Activated T-cell treated with anti-CD3 and anti-CD28 coated beads for 1 hour (primary cell): ENCODE measurements around the gene IRS1.

Experiments
- DNase-seq: peaks from one replicate; pipeline ENCODE4 v3.0.0-alpha.2; 2020; ENCODE audit warnings: low read depth

IRS1 gene

DNA sequence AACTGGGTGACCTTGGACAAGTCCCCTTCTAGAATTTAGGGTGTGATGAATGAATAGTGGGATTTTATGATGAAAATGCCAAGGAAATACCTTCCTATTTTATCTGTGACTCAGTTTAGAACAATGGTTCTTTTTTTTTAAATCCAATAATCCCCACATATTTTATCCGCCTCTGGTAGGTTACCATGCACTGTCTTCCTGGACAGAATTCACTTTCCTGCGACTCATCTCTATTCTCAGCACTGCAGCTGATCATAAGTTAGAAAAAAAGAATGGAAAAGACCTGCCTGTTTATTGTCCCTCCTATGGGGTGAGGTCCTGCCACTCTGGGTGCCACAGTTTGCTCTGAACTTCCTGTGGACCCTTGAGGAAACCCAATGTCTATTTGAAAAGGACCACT is 73.1 kb downstream of the IRS1 start:
- DNase-seq, result no peak

DNA sequence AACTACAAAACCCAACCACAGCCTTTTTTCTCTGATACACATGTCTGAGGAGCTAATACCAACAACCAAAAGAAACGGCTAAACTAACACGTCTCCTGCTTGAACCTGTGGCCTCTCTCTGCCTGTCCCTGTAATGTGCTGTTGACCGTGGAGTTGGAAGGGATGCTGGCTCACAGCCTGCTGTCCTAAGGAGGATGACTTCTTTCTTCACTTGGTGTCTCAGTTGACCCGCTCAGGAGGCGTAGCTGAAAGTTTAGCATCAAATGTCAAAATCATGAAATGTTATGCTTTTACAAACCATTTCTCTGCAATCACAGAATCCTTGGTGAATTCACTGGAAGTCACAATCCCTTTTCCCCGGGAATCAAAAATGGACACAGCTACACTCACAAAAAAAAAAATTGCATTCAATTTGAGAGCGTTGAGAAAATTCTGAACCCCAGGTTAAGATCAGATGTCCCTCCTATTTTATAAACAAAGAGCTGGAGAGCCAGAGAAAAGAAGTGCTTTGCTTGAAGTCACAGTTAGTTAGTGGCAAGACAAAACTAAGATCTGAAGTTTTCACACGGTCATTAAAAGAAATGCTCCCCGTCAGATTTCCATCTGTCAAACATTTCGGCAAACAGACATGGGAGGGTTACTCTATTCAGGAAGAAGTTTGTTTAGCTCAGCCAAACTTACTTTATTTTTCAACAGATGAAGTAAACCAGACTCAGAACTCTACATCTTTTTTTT is 74.3 kb downstream of the IRS1 start:
- no peak for DNase-seq

DNA sequence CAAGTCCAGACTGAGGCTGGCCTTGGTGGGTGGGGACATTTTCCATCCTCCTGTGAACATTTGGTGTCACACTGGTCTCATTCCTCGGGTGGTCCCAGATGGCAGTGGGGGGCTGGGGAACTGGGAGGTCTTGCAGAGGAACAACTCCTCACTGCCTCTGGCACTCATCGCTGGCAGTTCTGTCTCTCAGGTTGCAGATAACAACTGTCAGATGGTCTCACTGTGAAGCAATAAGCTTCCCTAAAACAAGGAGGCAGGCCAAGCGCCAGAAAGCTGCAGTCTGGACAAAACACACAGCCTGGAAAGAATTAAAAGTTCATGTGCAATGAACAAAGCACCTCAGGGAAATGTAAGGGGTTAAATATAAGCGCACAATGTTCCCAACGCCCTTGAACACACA is 78.1 kb downstream of the IRS1 start:
- no peak for DNase-seq

DNA sequence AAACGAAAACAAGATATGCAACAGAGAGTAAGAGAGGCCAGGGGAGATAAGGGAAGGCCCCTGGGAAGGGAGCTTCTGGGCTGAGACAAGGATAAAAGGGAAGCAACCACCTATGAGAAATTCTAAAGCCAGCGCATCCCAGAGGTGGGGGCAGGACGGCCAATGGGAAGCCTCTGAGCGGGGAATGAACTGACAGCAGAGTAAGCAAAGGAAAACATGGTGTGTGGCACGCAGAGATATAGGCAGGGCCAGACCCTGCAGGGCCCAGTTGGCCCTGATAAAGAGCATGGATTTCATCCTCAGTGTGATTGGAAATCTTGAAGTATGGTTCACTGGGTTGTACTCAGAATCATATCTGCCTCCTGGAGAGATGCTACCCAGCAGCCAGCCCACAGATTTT is 78.7 kb downstream of the IRS1 start:
- no peak for DNase-seq

DNA sequence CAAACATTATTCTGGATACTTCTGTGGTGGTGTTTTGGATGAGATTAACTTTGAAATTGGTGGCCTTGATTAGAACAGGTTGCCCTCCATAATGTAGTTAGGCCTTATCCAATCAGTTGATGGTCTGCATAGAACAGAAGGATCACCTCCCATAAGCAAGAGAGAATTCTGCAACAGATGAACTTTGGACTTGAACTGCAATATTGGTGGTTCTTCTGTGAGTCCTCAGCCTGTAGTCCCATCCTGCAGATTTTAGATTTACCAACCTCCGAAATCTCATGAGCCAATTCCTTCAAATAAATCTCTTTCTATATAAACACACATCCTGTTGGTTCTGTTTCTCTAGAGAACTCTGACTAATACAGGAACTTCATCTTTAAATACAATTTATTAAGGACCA is 81.9 kb downstream of the IRS1 start:
- DNase-seq, result no peak

DNA sequence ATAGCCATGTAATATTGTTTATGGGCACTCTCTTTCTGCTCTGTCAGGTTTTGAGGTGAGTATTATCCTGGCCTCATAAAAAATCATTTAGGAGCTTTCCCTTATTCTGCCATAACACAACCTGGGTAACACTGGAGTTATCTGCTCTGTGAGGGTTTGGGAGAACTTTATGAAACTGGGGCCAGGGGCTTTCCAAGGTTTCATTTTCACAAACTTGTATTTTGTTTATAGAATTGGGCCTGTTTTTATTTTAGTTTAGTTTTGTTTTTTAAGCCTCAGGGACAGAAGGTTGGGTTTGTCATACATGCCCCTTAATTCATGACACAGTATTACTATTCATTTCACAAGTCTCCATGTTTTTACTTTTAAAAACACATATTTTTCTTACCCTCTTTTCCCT is 83.5 kb downstream of the IRS1 start:
- DNase-seq, result no peak

DNA sequence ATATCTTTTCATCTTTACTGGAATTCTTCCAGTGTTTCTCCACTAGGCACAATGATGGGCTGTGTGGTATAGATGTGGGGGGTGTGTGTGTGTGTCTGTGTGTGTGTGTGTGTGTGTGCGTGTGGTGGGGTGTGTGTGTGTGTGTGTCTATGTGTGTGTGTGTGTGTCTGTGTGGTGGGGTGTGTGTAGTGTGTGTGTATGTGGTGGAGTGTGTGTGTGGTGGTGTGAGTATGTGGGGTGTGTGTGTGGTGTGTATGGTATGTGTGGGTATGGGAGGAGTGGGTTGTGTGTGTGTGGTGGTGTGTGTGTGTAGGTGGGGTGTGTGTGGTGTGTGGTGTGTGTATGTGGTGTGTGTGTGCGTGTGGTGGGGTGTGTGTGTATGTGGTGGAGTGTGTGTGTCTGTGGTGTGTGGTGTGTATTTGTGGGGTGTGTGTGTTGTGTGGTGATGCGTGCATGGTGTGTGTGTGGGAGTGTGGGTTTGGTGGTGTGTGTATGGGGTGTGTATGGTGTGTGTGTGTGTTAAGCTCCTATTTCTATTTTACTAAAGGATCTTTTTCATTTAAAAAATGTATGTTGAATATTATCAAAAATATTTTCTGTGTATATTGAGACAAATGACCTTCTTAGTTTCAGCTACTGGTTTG is 84.2 kb downstream of the IRS1 start:
- no peak for DNase-seq

DNA sequence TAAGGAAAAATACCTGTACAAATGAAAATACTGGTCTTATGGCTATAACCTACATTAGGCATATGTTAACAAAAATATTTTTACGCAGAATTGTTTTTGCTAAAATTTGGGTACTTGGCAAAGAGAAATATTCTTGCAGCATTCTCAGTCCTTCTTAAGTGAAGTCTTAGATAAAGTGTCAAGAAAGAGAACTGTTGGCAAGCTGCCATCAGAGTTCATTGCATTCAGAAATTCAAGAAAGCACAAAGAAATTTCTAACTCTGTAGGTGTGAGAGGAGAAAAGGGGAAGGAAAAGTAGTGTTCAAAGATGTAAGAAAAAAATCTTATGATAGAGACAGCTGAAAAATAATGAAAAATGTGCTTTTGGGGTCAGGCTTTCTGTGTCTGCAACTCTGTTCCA is 86.7 kb downstream of the IRS1 start:
- no peak for DNase-seq

DNA sequence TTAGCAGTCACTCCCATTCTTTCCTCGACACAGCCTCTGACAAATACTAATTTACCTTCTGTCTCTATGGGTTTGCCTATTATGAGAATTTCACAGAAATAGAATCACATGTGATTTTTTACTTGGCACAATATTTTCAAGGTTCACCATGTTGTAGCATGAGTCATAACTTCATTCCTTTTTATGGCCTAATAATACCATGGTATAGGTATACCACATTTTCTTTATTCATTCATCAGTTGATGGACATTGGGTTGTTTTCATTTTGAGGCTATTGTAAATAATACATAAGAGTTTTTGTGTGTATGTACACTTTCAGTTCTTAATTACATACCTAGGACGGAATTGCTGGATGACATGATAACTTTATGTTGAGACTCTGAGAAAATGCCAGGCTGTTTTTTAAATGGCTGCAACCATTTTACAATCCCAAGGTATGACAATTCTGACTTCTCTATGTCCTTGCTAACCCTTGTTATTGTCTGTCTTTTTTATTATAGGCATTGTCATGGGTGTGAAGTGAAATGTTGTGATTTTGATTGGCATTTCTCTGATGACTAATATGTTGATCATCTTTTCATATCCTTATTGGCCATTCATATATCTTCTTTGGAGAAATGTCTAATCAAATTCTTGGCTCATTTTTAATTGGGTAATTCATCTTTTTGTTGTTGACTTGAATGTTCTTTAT is 87.9 kb downstream of the IRS1 start:
- DNase-seq, result no peak

DNA sequence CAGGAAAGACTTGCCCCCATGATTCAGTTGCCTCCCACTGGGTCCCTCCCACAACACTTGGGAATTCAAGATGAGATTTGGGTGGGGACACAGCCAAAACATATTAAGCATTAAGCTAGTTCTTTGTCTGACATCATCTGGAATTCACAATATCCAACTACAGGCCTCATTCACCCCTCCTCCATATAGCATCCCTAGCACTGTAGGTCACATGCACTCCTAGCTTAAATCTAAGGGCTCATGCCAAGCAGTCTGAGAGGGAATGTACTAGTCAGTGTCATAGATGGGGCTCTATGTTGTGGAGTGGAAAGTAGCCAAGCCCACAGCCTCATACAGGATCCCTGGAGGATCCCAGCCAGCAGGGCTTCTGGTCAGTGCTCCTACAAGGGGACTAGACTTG is 92.1 kb downstream of the IRS1 start:
- no peak for DNase-seq

DNA sequence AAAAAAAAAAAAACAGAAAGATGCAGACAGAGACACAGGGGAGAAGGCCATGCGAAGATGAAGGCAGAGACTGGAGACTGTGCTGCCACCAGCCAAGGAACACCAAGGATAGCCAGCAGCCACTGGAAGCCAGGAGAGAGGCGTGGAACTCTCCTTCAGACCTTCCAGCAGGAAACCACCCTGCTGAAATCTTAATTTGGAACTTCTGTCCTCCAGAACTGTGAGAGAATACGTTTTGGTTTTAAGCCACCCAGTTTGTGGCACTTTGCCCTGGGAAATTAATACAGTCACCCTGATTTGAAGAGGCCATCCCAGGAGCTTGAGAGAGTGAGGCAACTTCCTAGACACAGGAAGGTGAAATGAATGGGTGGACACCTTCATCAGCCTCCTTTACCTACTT is 93.7 kb downstream of the IRS1 start:
- no peak for DNase-seq

DNA sequence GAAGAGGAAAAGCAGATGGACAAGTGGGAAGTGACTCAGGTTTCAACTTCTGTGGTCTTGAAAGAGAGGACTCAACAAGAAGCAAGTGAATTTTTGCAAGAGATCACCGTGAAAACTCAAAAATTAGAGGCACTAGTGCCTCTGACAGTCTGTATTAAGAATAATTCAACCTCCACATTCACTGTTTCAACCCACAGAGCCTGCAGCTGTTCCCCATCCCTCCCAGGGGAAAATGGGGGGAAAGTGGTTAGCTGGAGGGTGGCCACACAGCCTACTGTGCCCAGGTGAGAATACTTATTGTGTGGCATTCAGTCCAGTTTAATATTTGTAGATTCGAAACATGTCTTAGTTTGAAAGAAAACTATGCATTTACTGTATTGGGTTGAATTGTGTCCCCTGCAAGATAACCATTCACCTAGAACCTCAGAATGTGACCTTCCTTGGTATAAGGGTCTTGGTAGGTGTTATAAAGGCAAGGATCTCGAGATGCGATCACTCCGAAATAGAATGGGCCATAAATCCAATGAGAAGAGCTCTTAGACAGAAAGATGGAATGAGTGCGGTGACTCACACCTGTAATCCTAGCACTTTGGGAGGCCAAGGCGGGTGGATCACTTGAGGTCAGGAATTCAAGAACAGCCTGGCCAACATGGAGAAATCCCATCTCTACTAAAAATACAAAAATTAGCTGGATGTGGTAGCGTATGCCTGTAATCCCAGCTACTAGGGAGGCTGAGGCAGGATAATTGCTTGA is 94.3 kb downstream of the IRS1 start:
- no peak for DNase-seq

DNA sequence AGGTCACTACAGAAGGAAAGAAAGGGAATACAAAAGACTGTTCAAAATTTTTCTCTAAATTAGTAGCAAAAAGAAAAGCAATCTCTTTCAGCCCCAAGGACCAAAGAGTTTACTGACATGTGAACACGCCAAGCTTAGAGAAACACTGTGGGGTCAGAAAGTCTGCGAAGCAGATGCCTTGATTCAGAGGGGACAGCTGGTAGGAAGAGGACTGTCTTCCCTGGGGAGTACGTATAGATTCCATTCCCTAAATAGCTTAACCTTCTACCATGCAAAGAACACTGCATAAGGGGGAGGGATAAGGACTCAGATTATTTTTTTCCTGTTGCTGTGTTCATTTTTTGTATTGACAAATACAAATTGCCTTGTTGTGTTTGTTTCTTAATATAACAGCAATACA is 96.1 kb downstream of the IRS1 start:
- no peak for DNase-seq

DNA sequence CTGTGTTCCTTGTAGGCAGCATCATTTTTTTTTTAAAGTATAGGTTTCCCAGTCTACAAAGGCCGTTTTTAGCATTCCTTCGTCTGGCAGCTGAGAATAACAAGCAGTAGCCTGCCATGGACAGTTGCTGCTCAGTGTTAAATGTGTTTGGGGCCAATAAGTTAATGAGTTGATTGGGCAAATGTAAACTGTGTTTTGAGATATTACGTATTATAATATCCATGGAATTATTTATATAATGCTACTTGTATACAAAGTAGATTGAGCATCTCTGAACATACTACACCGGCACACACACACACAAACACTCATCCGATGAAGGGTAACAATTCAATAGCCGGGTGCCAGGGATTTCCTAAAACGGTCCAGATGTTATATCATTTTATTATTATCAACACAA is 97.2 kb downstream of the IRS1 start:
- DNase-seq, result no peak

DNA sequence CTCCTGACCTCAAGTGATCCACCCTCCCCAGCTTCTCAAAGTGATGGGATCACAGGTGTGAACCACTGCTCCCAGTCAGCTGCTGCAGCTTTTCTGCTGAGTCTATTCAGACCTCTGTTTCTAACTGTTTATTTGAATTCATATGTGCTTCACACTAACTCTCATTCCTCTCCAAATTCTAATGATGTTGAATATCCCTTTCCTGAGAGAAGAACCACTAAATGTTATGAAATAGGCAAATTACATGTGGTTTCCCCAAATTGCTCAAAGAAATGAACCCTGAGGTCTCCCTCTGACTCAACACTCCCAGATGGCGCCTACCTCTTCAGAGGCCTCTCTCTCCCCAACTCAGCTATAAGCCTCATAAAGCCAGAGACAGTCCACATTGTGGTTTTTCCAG is 98.6 kb downstream of the IRS1 start:
- DNase-seq, result no peak

DNA sequence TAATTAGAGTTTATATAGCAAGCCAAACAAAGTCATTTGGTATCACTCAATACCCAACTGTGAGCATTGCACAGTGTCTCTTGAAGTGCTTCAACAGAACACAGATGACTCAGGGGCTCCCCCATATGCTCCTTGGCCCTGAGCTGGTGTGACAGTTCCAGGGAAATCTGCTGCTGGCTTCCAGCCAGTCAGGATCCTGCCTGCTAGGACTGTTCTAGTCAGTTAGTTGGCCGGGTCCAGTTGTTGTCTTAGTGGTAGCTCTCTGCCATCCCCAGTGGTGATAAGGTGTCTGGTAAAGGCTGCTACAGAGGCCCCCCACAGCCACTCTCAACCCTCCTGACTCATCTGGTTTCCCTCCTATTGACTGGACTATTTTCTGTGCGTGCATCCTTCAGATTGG is 100.3 kb downstream of the IRS1 start:
- DNase-seq, result no peak

DNA sequence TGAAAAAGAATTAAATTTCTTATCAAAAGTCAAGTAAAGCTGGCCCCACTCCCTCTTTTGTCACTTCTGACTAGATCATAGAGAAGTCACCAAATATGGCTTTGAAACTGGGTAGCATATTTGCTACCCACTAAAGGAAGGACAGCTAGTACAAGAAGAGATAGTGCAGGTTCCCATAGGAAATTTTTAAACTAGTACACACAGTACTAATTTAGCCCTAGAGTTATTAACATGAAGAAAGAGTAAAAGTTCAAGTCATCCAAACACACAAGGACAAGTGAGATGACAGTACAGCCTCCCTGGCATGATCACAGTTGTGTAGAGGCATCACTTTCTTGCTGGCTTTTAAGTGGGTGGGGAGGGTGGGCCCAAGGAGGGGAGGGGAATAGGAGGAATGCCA is 100.9 kb downstream of the IRS1 start:
- no peak for DNase-seq

DNA sequence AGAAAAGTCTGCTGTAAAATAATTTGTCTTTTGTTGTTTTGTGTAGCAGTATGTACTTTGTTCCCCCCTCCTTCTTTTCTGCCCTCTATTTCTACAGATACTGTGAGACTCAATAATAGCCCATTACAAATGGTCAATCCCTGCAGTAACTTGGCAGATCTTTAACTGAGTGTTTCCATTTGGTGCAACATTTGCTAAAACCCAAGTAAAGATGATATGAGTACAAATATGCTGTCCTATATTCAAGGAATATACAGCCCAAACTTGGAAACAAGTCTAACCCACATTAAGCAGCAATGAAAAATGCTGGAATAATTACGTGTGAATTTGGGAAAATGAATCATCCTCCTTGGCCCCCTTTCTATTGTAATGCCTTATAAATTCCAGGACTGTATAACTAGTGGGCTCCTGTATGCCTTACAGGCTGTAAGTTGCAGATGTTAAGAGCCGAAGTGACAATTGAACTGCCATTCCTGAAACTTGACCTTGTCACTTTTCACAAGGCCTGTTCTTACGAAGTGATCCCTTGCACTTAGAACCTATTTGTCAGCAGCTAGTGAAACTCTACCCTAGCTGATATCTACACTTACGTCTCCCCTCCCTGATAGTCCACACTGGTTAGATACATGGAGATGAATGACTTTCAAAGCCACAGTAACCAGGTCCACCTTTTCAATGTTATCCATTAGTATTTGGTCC is 104.9 kb downstream of the IRS1 start:
- DNase-seq, result no peak

DNA sequence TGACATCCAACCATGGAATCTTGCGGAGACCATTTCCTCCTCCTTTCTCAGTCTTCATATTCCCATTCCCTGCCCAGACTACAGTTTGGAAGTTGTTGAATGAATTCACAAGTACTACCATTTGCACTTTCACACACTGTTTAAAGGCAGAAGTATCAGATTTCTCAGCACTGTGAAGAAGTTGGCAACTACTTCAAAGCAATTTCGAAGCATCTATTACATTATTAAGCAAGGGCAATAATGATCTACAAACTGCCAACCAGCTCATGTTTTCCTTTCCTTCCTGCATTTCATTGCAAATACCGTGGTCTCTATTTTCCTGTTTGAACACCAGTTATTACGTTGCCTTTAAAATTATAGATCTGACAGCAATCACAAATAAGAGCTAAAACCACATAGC is 105.5 kb downstream of the IRS1 start:
- no peak for DNase-seq

DNA sequence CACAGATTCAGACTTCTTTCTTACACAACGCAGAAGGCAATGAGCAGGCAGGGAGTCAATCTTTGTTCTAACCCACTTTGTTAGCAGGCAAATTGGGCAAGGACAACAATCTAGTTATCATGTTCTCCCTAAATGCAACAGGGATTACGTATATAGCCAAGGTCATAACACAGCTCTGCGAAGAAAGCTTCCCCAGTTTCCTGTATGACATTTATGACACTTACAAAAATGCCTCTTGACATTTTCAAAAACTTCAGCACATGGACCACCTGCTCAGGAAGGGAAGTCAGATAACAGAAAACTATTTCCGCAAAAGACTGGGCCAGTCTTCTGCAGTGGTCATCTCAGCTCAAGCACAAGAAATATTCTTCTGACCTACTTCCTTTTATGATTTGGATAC is 106.1 kb downstream of the IRS1 start:
- no peak for DNase-seq

DNA sequence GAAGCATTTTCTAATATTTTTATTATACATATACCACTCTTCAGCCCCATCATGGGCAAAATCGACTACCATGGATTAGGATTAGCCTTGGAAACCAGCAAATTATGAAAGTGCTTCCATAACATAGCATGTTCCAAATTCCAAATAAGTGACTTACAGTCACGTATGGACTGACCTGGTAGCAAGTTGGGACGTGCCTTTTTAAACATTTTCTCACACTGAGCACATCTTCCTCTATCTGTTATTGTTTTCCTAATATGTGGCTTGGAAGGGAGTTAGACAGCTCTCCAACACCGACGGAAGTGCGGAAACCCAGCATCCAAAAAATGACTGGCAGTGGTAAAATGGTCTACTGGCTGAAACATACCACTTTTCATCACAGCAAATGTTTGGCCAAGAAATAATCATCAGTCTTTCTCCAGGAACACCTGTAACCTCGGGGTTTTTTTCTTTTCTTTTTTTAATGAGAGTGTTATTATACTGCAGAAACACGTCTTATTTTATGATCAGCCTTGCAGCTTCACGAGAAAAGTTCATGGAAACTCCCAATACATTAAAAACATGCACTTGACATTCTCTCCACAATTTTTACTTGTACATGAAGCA is 107.0 kb downstream of the IRS1 start:
- no peak for DNase-seq

DNA sequence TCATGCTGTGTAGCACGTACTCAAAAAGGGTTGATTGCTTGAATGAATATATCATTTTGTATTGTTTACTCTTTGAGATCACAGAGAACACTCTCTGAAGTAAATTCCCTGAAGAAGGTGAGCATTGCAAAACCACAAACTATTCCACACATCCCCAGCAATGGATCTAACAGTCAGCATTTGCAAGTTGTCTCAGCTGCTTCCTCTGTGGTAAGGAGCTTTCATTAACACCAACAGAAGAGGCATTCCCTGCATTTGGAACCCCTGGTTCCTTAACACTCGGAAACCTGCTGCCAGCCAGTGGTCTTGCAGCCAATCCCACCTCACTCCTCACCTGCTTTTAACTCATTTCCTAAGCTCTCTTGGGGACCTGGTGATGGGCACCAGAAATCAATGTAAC is 108.4 kb downstream of the IRS1 start:
- no peak for DNase-seq
